K562 (cell line): ENCODE data around the gene RASAL3. TPM values are rescaled to one million over a fixed set of nuclear protein-coding genes. Genes with fewer than 3 reads are reported as not detected.

ENCODE experiments used
- ATAC-seq: fragments of 200-7000 bp; cut with Tn5 transposase; 3 replicates; pipeline ENCODE4 v1.9.1; 2020; ENCODE audit warnings: moderate library complexity
- BruUV-seq: library from RNA; stranded (reverse); fragments of 400-500 nt; replicated peaks from 2 replicates; lab custom pipeline; 2021; lab: Mats Ljungman, UMichigan
- CTCF ChIA-PET: fragments of 300-600 bp; formaldehyde crosslinking; extraction: SDS; loops from one replicate; lab custom pipeline; 2021; ENCODE audit warnings: low intra/inter-chr PET ratio; lab: Yijun Ruan, JAX
- POLR2A ChIA-PET: fragments of 300-600, 350-650 bp; sonication (Branson Sonifier 250); formaldehyde crosslinking; extraction: SDS; loops from one replicate; lab custom pipeline; 2021; ENCODE audit warnings: antibody characterized with exemption, inconsistent platforms; lab: Yijun Ruan, JAX
- DNase-seq, 4 experiments: peaks; one replicate each; pipeline versions ENCODE4 v3.0.0 to v3.0.0-alpha.2; 2011 to 2018; ENCODE audit warnings: low spot score in 3 of 4, mixed read lengths in 3 of 4; ENCODE audit errors: extremely low read depth in 1 of 4
- FAIRE-seq: peaks from 2 replicates; lab custom pipeline; 2011; peaks lifted over from hg19 to GRCh38; lab: Jason Lieb, UNC
- H2AFZ ChIP-seq: 2 replicates; pipeline ENCODE4 v1.6.0; 2011; ENCODE audit warnings: low read depth, low read length, control low read depth, inconsistent platforms
- H3K27ac ChIP-seq: fragments of 200-600 bp; 3 replicates; pipeline ENCODE4 v1.8.0; 2011; ENCODE audit warnings: low read depth, mild to moderate bottlenecking, control low read depth, inconsistent platforms, low read length, moderate library complexity, mixed read lengths; ENCODE audit errors: extremely low read depth
- H3K27me3 ChIP-seq, 2 experiments: fragments of 300-600 bp in 1 of 2; 2 replicates in 1 of 2; 3 replicates in 1 of 2; pipeline versions ENCODE4 v1.6.0 to v1.8.0; 2011; ENCODE audit warnings: inconsistent platforms in 2 of 2, low read length in 2 of 2, mild to moderate bottlenecking in 1 of 2, mixed read lengths in 1 of 2, moderate library complexity in 1 of 2; ENCODE audit not compliant: control insufficient read depth in 2 of 2, insufficient read depth in 2 of 2
- H3K36me3 ChIP-seq: fragments of 300-600 bp; 3 replicates; pipeline ENCODE4 v1.8.0; 2011; ENCODE audit warnings: mild to moderate bottlenecking, low read length, inconsistent platforms; ENCODE audit not compliant: control insufficient read depth, insufficient read depth
- H3K4me1 ChIP-seq, 2 experiments: fragments of 200-600 bp in 1 of 2; replicated peaks in 1 of 2; 2 replicates in 1 of 2; 3 replicates in 1 of 2; pipeline versions ENCODE4 v1.5.1 to v1.8.0; 2011; ENCODE audit warnings: inconsistent platforms in 2 of 2, low read length in 2 of 2, mild to moderate bottlenecking in 1 of 2, mixed read lengths in 1 of 2, moderate library complexity in 1 of 2; ENCODE audit not compliant: control insufficient read depth in 2 of 2, insufficient read depth in 2 of 2
- H3K4me2 ChIP-seq: 2 replicates; pipeline ENCODE4 v1.6.1; 2011; ENCODE audit warnings: low read length, control low read depth, inconsistent platforms, mixed read lengths; ENCODE audit not compliant: insufficient read depth
- H3K4me3 ChIP-seq: fragments of 200-600 bp; sonication (generic), shearing (Covaris generic); 2 replicates; pipeline ENCODE4 v1.5.1; 2016; ENCODE audit warnings: control low read depth, inconsistent platforms
- H3K79me2 ChIP-seq: fragments of 200-600 bp; 3 replicates; pipeline ENCODE4 v1.8.0; 2011; ENCODE audit warnings: low read length, inconsistent platforms; ENCODE audit not compliant: control insufficient read depth, insufficient read depth
- H3K9ac ChIP-seq, 2 experiments: 2 replicates each; pipeline versions ENCODE4 v1.6.0 to v1.6.1; 2011; ENCODE audit warnings: low read depth in 2 of 2, low read length in 2 of 2, control low read depth in 1 of 2, inconsistent platforms in 1 of 2, mild to moderate bottlenecking in 1 of 2, mixed read lengths in 1 of 2; ENCODE audit not compliant: insufficient read depth in 1 of 2
- H3K9me1 ChIP-seq: one replicate; pipeline ENCODE4 v1.6.0; 2011; ENCODE audit warnings: inconsistent platforms, mild to moderate bottlenecking, low read length, moderate library complexity; ENCODE audit not compliant: control insufficient read depth, insufficient read depth
- H3K9me3 ChIP-seq: replicated peaks from 2 replicates; pipeline ENCODE4 v1.5.1; 2011; ENCODE audit warnings: low read depth, low read length, inconsistent platforms; ENCODE audit not compliant: control insufficient read depth, insufficient read depth
- H4K20me1 ChIP-seq: replicated peaks from 2 replicates; pipeline ENCODE4 v1.6.1; 2011; ENCODE audit warnings: low read length, inconsistent platforms, mixed read lengths; ENCODE audit not compliant: control insufficient read depth, insufficient read depth
- MED1 ChIP-seq: sonication (generic); formaldehyde crosslinking; IDR thresholded peaks from 2 replicates; pipeline ENCODE4 v1.8.1; 2023; ENCODE audit warnings: missing genetic modification reagents, borderline replicate concordance
- NR3C1 ChIP-seq: sonication (generic); formaldehyde crosslinking; IDR thresholded peaks from 2 replicates; pipeline ENCODE4 v1.8.1; 2022; ENCODE audit warnings: missing genetic modification reagents
- TGIF2 ChIP-seq: sonication (generic); formaldehyde crosslinking; IDR thresholded peaks from 2 replicates; pipeline ENCODE4 v1.8.1; 2022; ENCODE audit warnings: mild to moderate bottlenecking, missing genetic modification reagents, moderate library complexity
- ZNF75A ChIP-seq: fragments of 450-650 bp; formaldehyde crosslinking; IDR thresholded peaks from 2 replicates; pipeline ENCODE4 v1.4.0; 2020; ENCODE audit warnings: mild to moderate bottlenecking
- WGBS: fragments of 100-300 bp; shearing (Covaris generic); methylation state at CpG from one replicate; pipeline ENCODE4 v1.1.6; 2016; ENCODE audit warnings: low coverage, mixed read lengths; ENCODE audit not compliant: insufficient coverage; ENCODE audit errors: missing lambda C conversion rate; 5-methylcytosine and 5-hydroxymethylcytosine counted together
- in situ Hi-C: fragments of 300-500 bp; cut with MboI; formaldehyde crosslinking; loops from 4 replicates; pipeline ENCODE4 v1.15.0; 2018; ENCODE audit warnings: inconsistent platforms, mixed read lengths
- intact Hi-C: fragments of 100-400 bp; cut with micrococcal nuclease; formaldehyde crosslinking; loops from 2 replicates; pipeline ENCODE4 v1.14.2; 2022
- polyA plus RNA-seq, 8 experiments: library from polyadenylated mRNA; depleted of rRNA in 4 of 8; stranded (reverse) in 5 of 8; unstranded in 3 of 8; fragments of >200 nt; fragmentation: Nextera tagmentation in 2 of 8; fragmentation: Illumina TruSeq in 1 of 8; extraction: Ambion mirVana in 2 of 8; extraction: Trizol in 1 of 8; gene quantifications; 2 replicates each; pipeline versions ENCODE4 v1.2.1 to v1.2.3, GENCODE V29; 2011 to 2014; ENCODE audit warnings: inconsistent platforms in 1 of 8, missing spikeins in 1 of 8
- total RNA-seq, 7 experiments: library from RNA; depleted of rRNA in 6 of 7; stranded (reverse); fragments of >200 nt in 6 of 7; fragmentation: Illumina TruSeq in 2 of 7; extraction: Trizol in 2 of 7; gene quantifications; 2 replicates each; pipeline versions ENCODE4 v1.2.1 to v1.2.3, GENCODE V29; 2011 to 2021; ENCODE audit warnings: low replicate concordance in 1 of 7
- TF ChIP-seq, protein P1 (sequence below): fragments of 250-450 bp; sonication (Bioruptor Pico); IDR thresholded peaks from 2 replicates; pipeline ENCODE4 v1.4.0; 2020; ENCODE audit warnings: mild to moderate bottlenecking, moderate library complexity
- TF ChIP-seq, protein P2 (sequence below): fragments of 450-650 bp; formaldehyde crosslinking; conservative IDR thresholded peaks from 2 replicates; pipeline ENCODE4 v1.4.0; 2022; ENCODE audit warnings: mild to moderate bottlenecking, missing genetic modification characterization
- TF ChIP-seq, protein P3 (sequence below): fragments of 450-650 bp; IDR thresholded peaks from 2 replicates; pipeline ENCODE4 v1.6.1; 2017; ENCODE audit warnings: antibody characterized with exemption, mild to moderate bottlenecking
- TF ChIP-seq, protein P4 (sequence below): fragments of 250-450 bp; sonication (Bioruptor Pico); IDR thresholded peaks from 2 replicates; pipeline ENCODE4 v1.8.0; 2021; ENCODE audit warnings: moderate library complexity, mild to moderate bottlenecking, inconsistent platforms

RASAL3 gene
- total and polyA plus RNA-seq, 9 of the 15 experiments (the other 6 are each of a cell fraction or from before 2014, with no cell fraction given) = 0.07 to 0.44 TPM; not detected in 7

DNA sequence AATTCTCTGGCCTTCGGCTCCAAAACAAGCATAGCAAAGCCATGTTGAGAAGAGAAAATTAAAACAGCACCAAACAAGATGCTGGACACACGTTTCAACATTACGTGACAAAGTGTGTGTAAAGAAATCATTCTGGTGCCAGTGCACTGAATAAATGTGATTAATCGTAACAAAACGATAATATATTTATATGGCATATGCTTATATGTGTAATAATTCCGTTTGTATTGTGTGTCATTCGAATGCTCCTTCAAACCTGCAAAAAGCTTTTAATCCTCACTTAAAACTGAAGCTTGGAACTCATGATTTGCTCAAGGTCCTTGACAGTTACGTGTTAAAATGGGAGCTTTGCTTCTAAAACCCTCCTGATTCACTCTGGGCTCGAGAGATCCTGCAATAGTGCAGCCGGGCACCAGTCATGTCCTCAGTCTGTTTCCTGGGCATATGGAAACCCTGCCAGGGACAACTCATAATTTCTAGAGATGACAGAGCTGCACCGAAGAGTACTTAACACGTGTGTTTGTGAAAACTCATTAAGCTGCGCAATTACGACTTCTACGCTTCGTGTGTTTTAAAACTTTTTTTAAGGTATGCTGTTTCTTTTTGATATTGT lies 44.8 kb downstream of the RASAL3 start:
- intact Hi-C loops = loop anchor here (1.0 to 2.0 kb wide), 2 partner anchors 13 to 137 kb away; no protein-coding TSS in a partner anchor
- H3K9me3 ChIP-seq = no peaks in the 10 kb centered on the region
- H3K36me3 ChIP-seq = peaks cover 49% of the 10 kb centered on the region
- H2AFZ ChIP-seq = peak overlapping the region; percentile 91
- H3K4me1 ChIP-seq = peaks cover 12 to 29% of the 10 kb centered on the region in 2 experiments; a peak in 4 of 5 replicates
- WGBS = 19% methylated on average over 16 of the region's 16 CpGs
- ATAC-seq (no peak), FAIRE-seq (no peak), DNase-seq (peak in 1 of 4 experiments; percentile 18)
- H3K4me2 ChIP-seq = peak overlapping the region; percentile 91
- H3K9ac ChIP-seq = peak overlapping the region; percentile 65 to 67
- H3K27ac ChIP-seq = peak overlapping the region; percentile 18; the same call in 1 of the 3 replicates
- peak overlapping the region; percentile 85 for H3K4me3 ChIP-seq
- ChIA-PET CTCF (interaction anchor here (0.8 to 2.5 kb wide), 2 partner anchors 137 to 156 kb away, joined by 3 to 15 read pairs; no protein-coding TSS in a partner anchor), POLR2A (interaction anchor here (0.6 to 6.8 kb wide), 23 partner anchors 8 to 152 kb away, joined by 3 to 54 read pairs (median 4); partner anchors contain the start of genes AKAP8 and BRD4)
- peaks cover 7% of the 10 kb centered on the region for H4K20me1 ChIP-seq
- peaks cover 4% of the 10 kb centered on the region for H3K9me1 ChIP-seq
- in situ Hi-C loops = no loop called here
- H3K79me2 ChIP-seq = peaks cover 42% of the 10 kb centered on the region
- H3K27me3 ChIP-seq = no peaks in the 10 kb centered on the region
- BruUV-seq = no TSS peak
- TF ChIP-seq, protein P1, sequence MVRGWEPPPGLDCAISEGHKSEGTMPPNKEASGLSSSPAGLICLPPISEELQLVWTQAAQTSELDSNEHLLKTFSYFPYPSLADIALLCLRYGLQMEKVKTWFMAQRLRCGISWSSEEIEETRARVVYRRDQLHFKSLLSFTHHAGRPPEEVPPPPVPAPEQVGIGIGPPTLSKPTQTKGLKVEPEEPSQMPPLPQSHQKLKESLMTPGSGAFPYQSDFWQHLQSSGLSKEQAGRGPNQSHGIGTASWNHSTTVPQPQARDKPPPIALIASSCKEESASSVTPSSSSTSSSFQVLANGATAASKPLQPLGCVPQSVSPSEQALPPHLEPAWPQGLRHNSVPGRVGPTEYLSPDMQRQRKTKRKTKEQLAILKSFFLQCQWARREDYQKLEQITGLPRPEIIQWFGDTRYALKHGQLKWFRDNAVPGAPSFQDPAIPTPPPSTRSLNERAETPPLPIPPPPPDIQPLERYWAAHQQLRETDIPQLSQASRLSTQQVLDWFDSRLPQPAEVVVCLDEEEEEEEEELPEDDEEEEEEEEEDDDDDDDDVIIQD = no peak
- TF ChIP-seq, protein P2, sequence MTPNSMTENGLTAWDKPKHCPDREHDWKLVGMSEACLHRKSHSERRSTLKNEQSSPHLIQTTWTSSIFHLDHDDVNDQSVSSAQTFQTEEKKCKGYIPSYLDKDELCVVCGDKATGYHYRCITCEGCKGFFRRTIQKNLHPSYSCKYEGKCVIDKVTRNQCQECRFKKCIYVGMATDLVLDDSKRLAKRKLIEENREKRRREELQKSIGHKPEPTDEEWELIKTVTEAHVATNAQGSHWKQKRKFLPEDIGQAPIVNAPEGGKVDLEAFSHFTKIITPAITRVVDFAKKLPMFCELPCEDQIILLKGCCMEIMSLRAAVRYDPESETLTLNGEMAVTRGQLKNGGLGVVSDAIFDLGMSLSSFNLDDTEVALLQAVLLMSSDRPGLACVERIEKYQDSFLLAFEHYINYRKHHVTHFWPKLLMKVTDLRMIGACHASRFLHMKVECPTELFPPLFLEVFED (CRISPR knock-in tag) = no peak
- TF ChIP-seq TGIF2 (CRISPR knock-in tag) = no peak
- no peak for TF ChIP-seq ZNF75A (CRISPR knock-in tag)
- TF ChIP-seq, protein P3, sequence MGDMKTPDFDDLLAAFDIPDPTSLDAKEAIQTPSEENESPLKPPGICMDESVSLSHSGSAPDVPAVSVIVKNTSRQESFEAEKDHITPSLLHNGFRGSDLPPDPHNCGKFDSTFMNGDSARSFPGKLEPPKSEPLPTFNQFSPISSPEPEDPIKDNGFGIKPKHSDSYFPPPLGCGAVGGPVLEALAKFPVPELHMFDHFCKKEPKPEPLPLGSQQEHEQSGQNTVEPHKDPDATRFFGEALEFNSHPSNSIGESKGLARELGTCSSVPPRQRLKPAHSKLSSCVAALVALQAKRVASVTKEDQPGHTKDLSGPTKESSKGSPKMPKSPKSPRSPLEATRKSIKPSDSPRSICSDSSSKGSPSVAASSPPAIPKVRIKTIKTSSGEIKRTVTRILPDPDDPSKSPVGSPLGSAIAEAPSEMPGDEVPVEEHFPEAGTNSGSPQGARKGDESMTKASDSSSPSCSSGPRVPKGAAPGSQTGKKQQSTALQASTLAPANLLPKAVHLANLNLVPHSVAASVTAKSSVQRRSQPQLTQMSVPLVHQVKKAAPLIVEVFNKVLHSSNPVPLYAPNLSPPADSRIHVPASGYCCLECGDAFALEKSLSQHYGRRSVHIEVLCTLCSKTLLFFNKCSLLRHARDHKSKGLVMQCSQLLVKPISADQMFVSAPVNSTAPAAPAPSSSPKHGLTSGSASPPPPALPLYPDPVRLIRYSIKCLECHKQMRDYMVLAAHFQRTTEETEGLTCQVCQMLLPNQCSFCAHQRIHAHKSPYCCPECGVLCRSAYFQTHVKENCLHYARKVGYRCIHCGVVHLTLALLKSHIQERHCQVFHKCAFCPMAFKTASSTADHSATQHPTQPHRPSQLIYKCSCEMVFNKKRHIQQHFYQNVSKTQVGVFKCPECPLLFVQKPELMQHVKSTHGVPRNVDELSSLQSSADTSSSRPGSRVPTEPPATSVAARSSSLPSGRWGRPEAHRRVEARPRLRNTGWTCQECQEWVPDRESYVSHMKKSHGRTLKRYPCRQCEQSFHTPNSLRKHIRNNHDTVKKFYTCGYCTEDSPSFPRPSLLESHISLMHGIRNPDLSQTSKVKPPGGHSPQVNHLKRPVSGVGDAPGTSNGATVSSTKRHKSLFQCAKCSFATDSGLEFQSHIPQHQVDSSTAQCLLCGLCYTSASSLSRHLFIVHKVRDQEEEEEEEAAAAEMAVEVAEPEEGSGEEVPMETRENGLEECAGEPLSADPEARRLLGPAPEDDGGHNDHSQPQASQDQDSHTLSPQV = no peak
- no peak for TF ChIP-seq NR3C1 (CRISPR knock-in tag)
- no peak for TF ChIP-seq MED1 (CRISPR knock-in tag)
- TF ChIP-seq, protein P4, sequence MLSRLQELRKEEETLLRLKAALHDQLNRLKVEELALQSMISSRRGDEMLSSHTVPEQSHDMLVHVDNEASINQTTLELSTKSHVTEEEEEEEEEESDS (CRISPR knock-in tag) = no peak
